ENCODE measurements around the gene ACCS. TPM values are rescaled to one million over a fixed set of nuclear protein-coding genes. Genes with fewer than 3 reads are reported as not detected.

ACCS gene, protein sequence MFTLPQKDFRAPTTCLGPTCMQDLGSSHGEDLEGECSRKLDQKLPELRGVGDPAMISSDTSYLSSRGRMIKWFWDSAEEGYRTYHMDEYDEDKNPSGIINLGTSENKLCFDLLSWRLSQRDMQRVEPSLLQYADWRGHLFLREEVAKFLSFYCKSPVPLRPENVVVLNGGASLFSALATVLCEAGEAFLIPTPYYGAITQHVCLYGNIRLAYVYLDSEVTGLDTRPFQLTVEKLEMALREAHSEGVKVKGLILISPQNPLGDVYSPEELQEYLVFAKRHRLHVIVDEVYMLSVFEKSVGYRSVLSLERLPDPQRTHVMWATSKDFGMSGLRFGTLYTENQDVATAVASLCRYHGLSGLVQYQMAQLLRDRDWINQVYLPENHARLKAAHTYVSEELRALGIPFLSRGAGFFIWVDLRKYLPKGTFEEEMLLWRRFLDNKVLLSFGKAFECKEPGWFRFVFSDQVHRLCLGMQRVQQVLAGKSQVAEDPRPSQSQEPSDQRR
- 1.8 TPM for polyA plus RNA-seq (2013, experiment 1 of 2)
- 2.0 TPM for polyA plus RNA-seq (2013, experiment 2 of 2)

DNA sequence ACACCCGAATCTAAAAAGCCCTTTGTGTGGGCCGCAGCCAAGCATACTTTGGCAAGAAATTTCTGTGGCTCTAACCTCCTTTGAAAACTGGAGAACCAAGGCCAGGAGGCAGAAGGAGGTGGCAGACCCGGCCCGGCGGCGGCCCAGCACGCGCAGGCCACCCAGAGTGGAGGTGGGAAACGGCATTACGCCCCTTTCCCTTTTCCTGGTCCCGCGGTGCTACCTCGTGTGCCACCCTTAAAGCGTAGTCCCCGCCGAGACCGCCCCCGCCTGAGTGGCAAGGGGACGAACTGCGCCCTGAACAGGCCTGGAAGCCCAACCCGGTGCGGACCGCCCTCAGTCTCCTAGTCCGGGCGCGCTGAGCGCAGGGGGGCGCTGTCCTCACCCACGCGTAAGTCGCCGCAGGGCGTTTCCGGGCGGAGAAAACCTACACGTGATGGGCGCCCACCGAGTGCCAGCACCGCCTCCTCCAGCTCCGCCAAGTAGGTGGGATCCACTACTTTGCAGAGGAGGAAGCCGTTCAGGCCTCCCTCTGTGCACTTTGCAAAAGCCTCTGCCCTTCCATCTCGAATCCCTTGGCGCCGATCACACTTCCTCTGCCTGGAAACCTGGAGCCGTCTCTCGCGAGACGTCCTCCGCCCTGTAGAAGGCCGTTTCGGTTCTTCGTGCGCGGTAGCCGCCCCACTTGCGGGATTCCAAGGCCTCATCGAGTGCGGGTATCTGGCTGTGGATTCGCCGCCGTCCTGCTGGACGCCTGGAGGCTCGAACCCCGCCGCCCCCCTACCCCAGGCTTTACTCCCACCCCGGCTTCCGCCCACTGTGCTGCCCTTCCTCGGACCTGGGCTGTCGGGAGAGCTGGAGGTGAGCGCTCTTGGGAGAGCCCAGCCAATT is at the start of gene ACCS:
ACCS (plus strand) TSS at position 430 of the 891 bp plus-strand sequence. CDS start 1,358 bp downstream, outside the sequence.
- WGBS (ENCODE audit: extremely low coverage, insufficient coverage, low lambda C conversion rate), result no CpG with 5 or more reads among the region's 70 CpGs
- no peak within 1 kb of the TSS for H2BK15ac ChIP-seq (replicated peaks; ENCODE audit: low read depth)

DNA sequence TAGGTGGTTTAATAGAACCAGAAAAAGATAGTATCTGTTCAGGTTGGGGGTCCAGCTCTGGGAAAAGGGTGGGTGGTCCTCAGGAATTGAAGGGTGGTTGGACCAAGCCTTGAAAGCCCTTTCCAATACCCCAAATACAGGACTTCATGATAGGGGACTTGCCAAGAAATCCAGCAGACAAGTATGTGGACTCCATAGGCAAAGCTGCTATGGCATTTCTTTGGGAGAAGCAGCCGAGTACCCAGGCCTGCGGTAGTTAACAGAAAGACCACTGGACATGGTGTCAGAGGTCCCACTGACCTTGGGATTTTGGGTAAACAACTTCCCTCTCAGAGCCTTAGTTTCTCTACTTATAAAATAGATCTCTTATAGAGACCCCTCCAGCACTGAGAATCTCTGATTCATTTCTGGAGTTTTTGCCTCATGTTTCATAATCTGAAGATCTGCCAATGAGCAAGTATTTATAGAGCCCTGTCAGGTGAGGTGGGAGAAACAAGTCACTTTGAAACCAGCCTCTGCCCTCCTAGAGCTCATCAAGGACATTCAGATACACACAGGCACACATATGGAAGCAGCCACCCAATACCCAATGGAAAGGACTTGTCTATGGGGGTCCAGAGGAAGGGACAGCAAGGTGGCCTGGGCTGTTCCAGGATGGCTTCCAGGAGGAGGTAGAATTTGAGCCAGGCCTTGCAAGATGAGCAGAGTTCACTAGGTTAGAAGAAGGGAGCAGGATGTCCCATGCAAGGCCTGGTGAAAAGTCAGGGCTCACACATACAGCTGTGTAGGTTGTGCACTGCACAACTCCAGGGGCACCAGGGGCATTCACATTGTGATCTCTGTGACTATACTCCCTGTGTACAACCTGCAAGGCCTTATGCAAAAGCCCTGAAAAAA is 49.3 kb upstream of the ACCS start:
- Histone ChIP-seq H3K27me3 (ENCODE audit: insufficient read depth, low read length, poor library complexity) (no peaks in the 10 kb centered on the region), H4K8ac (ENCODE audit: low read depth, low read length) (no peak overlapping the region), H3K4me1 (ENCODE audit: control insufficient read depth, low read depth, low read length) (no peaks in the 10 kb centered on the region), H3K4ac (ENCODE audit: low read depth, low read length) (no peak overlapping the region), H3K23ac (ENCODE audit: low read length) (no peak overlapping the region), H3K79me2 (ENCODE audit: control insufficient read depth, insufficient read depth, low read length) (no peaks in the 10 kb centered on the region), H3K79me1 (ENCODE audit: low read length) (no peaks in the 10 kb centered on the region), H3K18ac (ENCODE audit: low read length) (no peak overlapping the region), H4K5ac (ENCODE audit: low read length) (no peak overlapping the region), H2BK5ac (ENCODE audit: low read length) (no peak overlapping the region), H3K4me3 (ENCODE audit: low read length) (no peak overlapping the region), H2BK120ac (ENCODE audit: low read depth, low read length) (no peak overlapping the region), H3K27ac (ENCODE audit: low read depth, low read length) (no peak overlapping the region), H3K9ac (ENCODE audit: low read length) (no peak overlapping the region), H3K36me3 (ENCODE audit: control insufficient read depth, insufficient read depth, low read length) (no peaks in the 10 kb centered on the region), H3K56ac (ENCODE audit: low read length) (no peak overlapping the region), H3K4me2 (ENCODE audit: low read length) (no peak overlapping the region), H2AK5ac (ENCODE audit: low read length) (no peak overlapping the region), H2BK15ac (replicated peaks; ENCODE audit: low read depth) (no peak overlapping the region)
- no CpG with 5 or more reads among the region's 2 CpGs for WGBS (ENCODE audit: extremely low coverage, insufficient coverage, low lambda C conversion rate)
- no peak for DNase-seq

More for the DNA sequence above, at the start of gene ACCS:
- Histone ChIP-seq H3K4me2 (ENCODE audit: low read length) (peak within 1 kb of the TSS; percentile 28), H3K4me1 (ENCODE audit: control insufficient read depth, low read depth, low read length) (no peaks in the 10 kb centered on the region), H3K9ac (ENCODE audit: low read length) (peak within 1 kb of the TSS; percentile 67), H3K4ac (ENCODE audit: low read depth, low read length) (peak within 1 kb of the TSS; percentile 85), H3K56ac (ENCODE audit: low read length) (peak within 1 kb of the TSS; percentile 92), H3K23ac (ENCODE audit: low read length) (no peak within 1 kb of the TSS), H3K18ac (ENCODE audit: low read length) (peak within 1 kb of the TSS; percentile 82), H2BK5ac (ENCODE audit: low read length) (no peak within 1 kb of the TSS), H3K36me3 (ENCODE audit: control insufficient read depth, insufficient read depth, low read length) (no peaks in the 10 kb centered on the region), H3K79me2 (ENCODE audit: control insufficient read depth, insufficient read depth, low read length) (no peaks in the 10 kb centered on the region), H3K27me3 (ENCODE audit: insufficient read depth, low read length, poor library complexity) (no peaks in the 10 kb centered on the region), H2AK5ac (ENCODE audit: low read length) (no peak within 1 kb of the TSS), H3K4me3 (ENCODE audit: low read length) (peak within 1 kb of the TSS; percentile 15), H3K79me1 (ENCODE audit: low read length) (no peaks in the 10 kb centered on the region), H2BK120ac (ENCODE audit: low read depth, low read length) (peak within 1 kb of the TSS; percentile 17), H4K8ac (ENCODE audit: low read depth, low read length) (peak within 1 kb of the TSS; percentile 97), H3K27ac (ENCODE audit: low read depth, low read length) (peak within 1 kb of the TSS; percentile 72), H4K5ac (ENCODE audit: low read length) (no peak within 1 kb of the TSS)
- DNase-seq, result peak; percentile 95

- Histone ChIP-seq H2AK5ac (ENCODE audit: low read length) (no peak overlapping the region), H3K4me2 (ENCODE audit: low read length) (no peak overlapping the region), H2BK15ac (replicated peaks; ENCODE audit: low read depth) (no peak overlapping the region), H4K5ac (ENCODE audit: low read length) (no peak overlapping the region), H3K27ac (ENCODE audit: low read depth, low read length) (no peak overlapping the region), H3K4ac (ENCODE audit: low read depth, low read length) (no peak overlapping the region), H2BK5ac (ENCODE audit: low read length) (no peak overlapping the region), H3K9ac (ENCODE audit: low read length) (no peak overlapping the region), H3K56ac (ENCODE audit: low read length) (no peak overlapping the region), H4K8ac (ENCODE audit: low read depth, low read length) (no peak overlapping the region), H3K18ac (ENCODE audit: low read length) (no peak overlapping the region), H3K23ac (ENCODE audit: low read length) (no peak overlapping the region), H3K4me3 (ENCODE audit: low read length) (no peak overlapping the region), H3K27me3 (ENCODE audit: insufficient read depth, low read length, poor library complexity) (no peaks in the 10 kb centered on the region), H3K79me2 (ENCODE audit: control insufficient read depth, insufficient read depth, low read length) (no peaks in the 10 kb centered on the region), H3K4me1 (ENCODE audit: control insufficient read depth, low read depth, low read length) (no peaks in the 10 kb centered on the region), H3K36me3 (ENCODE audit: control insufficient read depth, insufficient read depth, low read length) (no peaks in the 10 kb centered on the region), H2BK120ac (ENCODE audit: low read depth, low read length) (no peak overlapping the region), H3K79me1 (ENCODE audit: low read length) (no peaks in the 10 kb centered on the region)
- DNase-seq, result no peak
- WGBS (ENCODE audit: extremely low coverage, insufficient coverage, low lambda C conversion rate), result no CpG with 5 or more reads among the region's 3 CpGs
These were observed 48.5 kb upstream of the ACCS start for GRCh38 chr11:44017443-44018126.

GRCh38 chr11:44018127-44018521 is 47.9 kb upstream of the ACCS start:
- Histone ChIP-seq H3K23ac (ENCODE audit: low read length) (no peak overlapping the region), H3K4me2 (ENCODE audit: low read length) (no peak overlapping the region), H3K56ac (ENCODE audit: low read length) (no peak overlapping the region), H3K4me3 (ENCODE audit: low read length) (no peak overlapping the region), H2BK120ac (ENCODE audit: low read depth, low read length) (no peak overlapping the region), H4K8ac (ENCODE audit: low read depth, low read length) (no peak overlapping the region), H3K27ac (ENCODE audit: low read depth, low read length) (no peak overlapping the region), H3K4ac (ENCODE audit: low read depth, low read length) (no peak overlapping the region), H3K18ac (ENCODE audit: low read length) (no peak overlapping the region), H3K79me1 (ENCODE audit: low read length) (no peaks in the 10 kb centered on the region), H2AK5ac (ENCODE audit: low read length) (no peak overlapping the region), H4K5ac (ENCODE audit: low read length) (no peak overlapping the region), H3K9ac (ENCODE audit: low read length) (no peak overlapping the region), H3K27me3 (ENCODE audit: insufficient read depth, low read length, poor library complexity) (no peaks in the 10 kb centered on the region), H2BK15ac (replicated peaks; ENCODE audit: low read depth) (no peak overlapping the region), H2BK5ac (ENCODE audit: low read length) (no peak overlapping the region), H3K36me3 (ENCODE audit: control insufficient read depth, insufficient read depth, low read length) (no peaks in the 10 kb centered on the region), H3K4me1 (ENCODE audit: control insufficient read depth, low read depth, low read length) (no peaks in the 10 kb centered on the region), H3K79me2 (ENCODE audit: control insufficient read depth, insufficient read depth, low read length) (no peaks in the 10 kb centered on the region)
- DNase-seq, result no peak
- WGBS (ENCODE audit: extremely low coverage, insufficient coverage, low lambda C conversion rate), result no CpG with 5 or more reads among the region's 4 CpGs

GRCh38 chr11:44018829-44019228 is 47.2 kb upstream of the ACCS start:
- no peaks in the 10 kb centered on the region for H3K4me1 ChIP-seq (ENCODE audit: control insufficient read depth, low read depth, low read length)
- no peak overlapping the region for H3K27ac ChIP-seq (ENCODE audit: low read depth, low read length)
- H3K9ac ChIP-seq (ENCODE audit: low read length), result no peak overlapping the region
- H3K79me1 ChIP-seq (ENCODE audit: low read length), result no peaks in the 10 kb centered on the region
- H2BK120ac ChIP-seq (ENCODE audit: low read depth, low read length), result no peak overlapping the region
- no CpG with 5 or more reads among the region's 2 CpGs for WGBS (ENCODE audit: extremely low coverage, insufficient coverage, low lambda C conversion rate)
- H3K4me3 ChIP-seq (ENCODE audit: low read length), result no peak overlapping the region
- H2BK15ac ChIP-seq (replicated peaks; ENCODE audit: low read depth), result no peak overlapping the region
- no peak overlapping the region for H4K5ac ChIP-seq (ENCODE audit: low read length)
- H3K79me2 ChIP-seq (ENCODE audit: control insufficient read depth, insufficient read depth, low read length), result no peaks in the 10 kb centered on the region
- H2AK5ac ChIP-seq (ENCODE audit: low read length), result no peak overlapping the region
- H3K27me3 ChIP-seq (ENCODE audit: insufficient read depth, low read length, poor library complexity), result no peaks in the 10 kb centered on the region
- no peak overlapping the region for H3K4me2 ChIP-seq (ENCODE audit: low read length)
- H2BK5ac ChIP-seq (ENCODE audit: low read length), result no peak overlapping the region
- no peak overlapping the region for H3K23ac ChIP-seq (ENCODE audit: low read length)
- no peaks in the 10 kb centered on the region for H3K36me3 ChIP-seq (ENCODE audit: control insufficient read depth, insufficient read depth, low read length)
- H3K56ac ChIP-seq (ENCODE audit: low read length), result no peak overlapping the region
- H3K4ac ChIP-seq (ENCODE audit: low read depth, low read length), result no peak overlapping the region
- H4K8ac ChIP-seq (ENCODE audit: low read depth, low read length), result no peak overlapping the region
- DNase-seq, result no peak
- no peak overlapping the region for H3K18ac ChIP-seq (ENCODE audit: low read length)

Measured in mesendoderm (in vitro differentiated cells).